Stomach (tissue), 9 donors: Measurements from ENCODE around the gene PTPRU. TPM values are rescaled to one million over a fixed set of nuclear protein-coding genes. Genes with fewer than 3 reads are reported as not detected.
A peak's percentile ranks its signal among the peaks of the same experiment; 100 is the strongest.

Source experiments
- DNase-seq, 2 donors: peaks; one replicate each; pipeline versions ENCODE4 v3.0.0 to v3.0.0-alpha.2; 2013 to 2019
- H3K27ac ChIP-seq, 5 donors: fragments of 200-600 bp in 4 of 5; sonication (generic) in 4 of 5; one replicate each; pipeline ENCODE4 v1.5.1; 2013 to 2019; ENCODE audit warnings: mild to moderate bottlenecking in 1 of 5, moderate library complexity in 1 of 5
- H3K27me3 ChIP-seq, 3 donors: fragments of 200-600 bp; sonication (generic); one replicate each; pipeline ENCODE4 v1.5.1; 2017 to 2019; ENCODE audit warnings: mixed run types in 1 of 3
- H3K36me3 ChIP-seq, 4 donors: fragments of 200-600 bp; sonication (generic); 1 replicate in 3 of 4; 2 replicates in 1 of 4; pipeline ENCODE4 v1.5.1; 2016 to 2019
- H3K4me1 ChIP-seq, 4 donors: fragments of 200-600 bp; sonication (generic); one replicate each; pipeline ENCODE4 v1.5.1; 2016 to 2019
- H3K4me3 ChIP-seq, 4 donors: fragments of 200-600 bp; sonication (generic) in 3 of 4; one replicate each; pipeline ENCODE4 v1.5.1; 2016 to 2019; ENCODE audit warnings: mild to moderate bottlenecking in 1 of 4
- H3K9me3 ChIP-seq, 4 donors: fragments of 200-600 bp; sonication (generic); one replicate each; pipeline ENCODE4 v1.5.1; 2016 to 2019
- EP300 ChIP-seq: sonication (generic); formaldehyde crosslinking; IDR thresholded peaks from one replicate; pipeline ENCODE4 v1.6.1; 2017; ENCODE audit warnings: antibody characterized with exemption
- POLR2A ChIP-seq, 4 donors: fragments of 450-650 bp; IDR thresholded peaks; one replicate each; pipeline ENCODE4 v1.6.1; 2016; ENCODE audit warnings: antibody characterized with exemption in 4 of 4, control low read depth in 2 of 4, mild to moderate bottlenecking in 1 of 4, moderate library complexity in 1 of 4
- POLR2AphosphoS5 ChIP-seq, 3 donors: sonication (generic); formaldehyde crosslinking; IDR thresholded peaks; one replicate each; pipeline ENCODE4 v1.6.1; 2016; ENCODE audit warnings: antibody characterized with exemption in 3 of 3
- WGBS, 5 donors: extraction: QIAGEN DNeasy Blood & Tissue Kit in 3 of 5; methylation state at CpG; one replicate each; pipeline versions ENCODE4 v1.1.5 to v1.1.7; 2013 to 2018; 5-methylcytosine and 5-hydroxymethylcytosine counted together
- intact Hi-C: fragments of 100-400 bp; cut with DNase I; formaldehyde crosslinking; loops from one replicate; pipeline ENCODE4 v1.15.1; 2023; ENCODE audit warnings: low total_unique reads
- polyA plus RNA-seq, 3 donors: library from polyadenylated mRNA; stranded (reverse); fragments of 200-250 nt; gene quantifications; one replicate each; pipeline ENCODE4 v1.2.3, GENCODE V29; 2013
- total RNA-seq, 5 donors: library from RNA; depleted of rRNA; stranded (reverse); fragments of >200 nt; gene quantifications; one replicate each; pipeline versions ENCODE4 v1.1.0 to v1.2.3, GENCODE V29; 2014 to 2016
- TF ChIP-seq, protein P1 (sequence below), 7 experiments: fragments of 450-650 bp in 4 of 7; fragments of 200-600 bp in 3 of 7; sonication (generic) in 3 of 7; IDR thresholded peaks; one replicate each; pipeline ENCODE4 v1.5.1; 2016 to 2019; ENCODE audit warnings: antibody characterized with exemption in 7 of 7, control low read depth in 2 of 7, mild to moderate bottlenecking in 1 of 7
- donor health status: healthy with polysubstance abuse.
- donor health status: Bipolar disorder and iron deficiency.
- donor health status: healthy.

PTPRU gene
- total and polyA plus RNA-seq, 8 donors, result 0.29 to 17.5 (median 6.2) TPM

DNA sequence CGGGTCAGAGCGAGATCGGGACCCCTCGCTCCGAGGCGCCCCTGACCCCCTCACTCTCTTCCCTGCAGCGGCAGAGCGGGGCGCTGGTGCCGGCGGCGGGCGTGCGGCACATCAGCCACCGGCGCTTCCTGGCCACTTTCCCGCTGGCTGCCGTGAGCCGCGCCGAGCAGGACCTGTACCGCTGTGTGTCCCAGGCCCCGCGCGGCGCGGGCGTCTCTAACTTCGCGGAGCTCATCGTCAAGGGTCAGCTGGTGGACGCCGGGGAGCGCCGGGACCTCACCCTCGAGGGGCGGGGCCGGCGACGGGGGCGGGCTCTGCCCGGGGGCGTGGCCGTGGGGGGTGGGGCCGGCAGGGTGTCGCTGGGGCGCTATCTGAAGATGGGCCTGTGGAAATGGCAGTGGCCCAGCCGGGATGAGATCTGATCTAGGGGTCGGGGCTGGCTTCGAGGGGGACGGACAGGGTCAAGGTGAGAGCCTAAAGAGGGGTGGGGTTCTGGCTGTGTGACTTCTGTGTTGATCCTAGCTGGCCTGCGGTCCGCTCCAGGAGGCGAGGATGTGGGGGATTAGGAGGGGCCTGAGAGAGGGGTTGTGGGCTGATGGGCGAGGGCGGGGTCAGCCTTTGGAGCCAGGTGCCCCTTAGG, 23.6 kb downstream of the PTPRU start:
- Histone ChIP-seq H3K27me3 (peaks cover 0 to 38% (median 26%) of the 10 kb centered on the region in 3 donors), H3K9me3 (no peaks in the 10 kb centered on the region), H3K4me3 (peak overlapping the region; percentile 46 to 69 (median 48)), H3K4me1 (peaks cover 13 to 29% (median 21%) of the 10 kb centered on the region in 4 donors), H3K27ac (peak overlapping the region in 2 of 5 donors; percentile 11 to 15), H3K36me3 (peaks cover 0 to 7% (median 3%) of the 10 kb centered on the region in 4 donors)
- DNase-seq, result peak; percentile 44 to 73
- 4 to 11% (median 5%) methylated on average over 29 to 56 of the region's 56 CpGs for WGBS, 5 donors
- TF ChIP-seq, protein P1, sequence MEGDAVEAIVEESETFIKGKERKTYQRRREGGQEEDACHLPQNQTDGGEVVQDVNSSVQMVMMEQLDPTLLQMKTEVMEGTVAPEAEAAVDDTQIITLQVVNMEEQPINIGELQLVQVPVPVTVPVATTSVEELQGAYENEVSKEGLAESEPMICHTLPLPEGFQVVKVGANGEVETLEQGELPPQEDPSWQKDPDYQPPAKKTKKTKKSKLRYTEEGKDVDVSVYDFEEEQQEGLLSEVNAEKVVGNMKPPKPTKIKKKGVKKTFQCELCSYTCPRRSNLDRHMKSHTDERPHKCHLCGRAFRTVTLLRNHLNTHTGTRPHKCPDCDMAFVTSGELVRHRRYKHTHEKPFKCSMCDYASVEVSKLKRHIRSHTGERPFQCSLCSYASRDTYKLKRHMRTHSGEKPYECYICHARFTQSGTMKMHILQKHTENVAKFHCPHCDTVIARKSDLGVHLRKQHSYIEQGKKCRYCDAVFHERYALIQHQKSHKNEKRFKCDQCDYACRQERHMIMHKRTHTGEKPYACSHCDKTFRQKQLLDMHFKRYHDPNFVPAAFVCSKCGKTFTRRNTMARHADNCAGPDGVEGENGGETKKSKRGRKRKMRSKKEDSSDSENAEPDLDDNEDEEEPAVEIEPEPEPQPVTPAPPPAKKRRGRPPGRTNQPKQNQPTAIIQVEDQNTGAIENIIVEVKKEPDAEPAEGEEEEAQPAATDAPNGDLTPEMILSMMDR (IDR thresholded peaks at IDR 0.05), result no peak
- TF ChIP-seq POLR2A (IDR thresholded peaks at IDR 0.05) (no peak), POLR2AphosphoS5 (IDR thresholded peaks at IDR 0.05) (no peak), EP300 (no peak)
- intact Hi-C loops, result no loop called here

DNA sequence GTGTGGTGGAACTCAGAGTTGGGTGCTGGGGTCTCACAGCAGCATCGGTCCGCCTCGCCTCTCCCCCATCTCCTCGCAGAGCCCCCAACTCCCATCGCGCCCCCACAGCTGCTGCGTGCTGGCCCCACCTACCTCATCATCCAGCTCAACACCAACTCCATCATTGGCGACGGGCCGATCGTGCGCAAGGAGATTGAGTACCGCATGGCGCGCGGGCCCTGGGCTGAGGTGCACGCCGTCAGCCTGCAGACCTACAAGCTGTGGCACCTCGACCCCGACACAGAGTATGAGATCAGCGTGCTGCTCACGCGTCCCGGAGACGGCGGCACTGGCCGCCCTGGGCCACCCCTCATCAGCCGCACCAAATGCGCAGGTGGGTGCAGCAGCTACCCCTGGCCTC, 24.2 kb downstream of the PTPRU start:
- H3K27me3 ChIP-seq, result peaks cover 0 to 38% (median 26%) of the 10 kb centered on the region in 3 donors
- H3K9me3 ChIP-seq, result no peaks in the 10 kb centered on the region
- DNase-seq, result no peak
- H3K4me1 ChIP-seq, result peaks cover 13 to 29% (median 21%) of the 10 kb centered on the region in 4 donors
- H3K27ac ChIP-seq, result no peak overlapping the region
- peaks cover 0 to 7% (median 3%) of the 10 kb centered on the region in 4 donors for H3K36me3 ChIP-seq
- TF ChIP-seq, protein P1 (IDR thresholded peaks at IDR 0.05), result no peak
- intact Hi-C loops, result no loop called here
- no peak overlapping the region for H3K4me3 ChIP-seq
- 65 to 87% (median 79%) methylated on average over 14 to 29 of the region's 29 CpGs for WGBS, 5 donors

DNA sequence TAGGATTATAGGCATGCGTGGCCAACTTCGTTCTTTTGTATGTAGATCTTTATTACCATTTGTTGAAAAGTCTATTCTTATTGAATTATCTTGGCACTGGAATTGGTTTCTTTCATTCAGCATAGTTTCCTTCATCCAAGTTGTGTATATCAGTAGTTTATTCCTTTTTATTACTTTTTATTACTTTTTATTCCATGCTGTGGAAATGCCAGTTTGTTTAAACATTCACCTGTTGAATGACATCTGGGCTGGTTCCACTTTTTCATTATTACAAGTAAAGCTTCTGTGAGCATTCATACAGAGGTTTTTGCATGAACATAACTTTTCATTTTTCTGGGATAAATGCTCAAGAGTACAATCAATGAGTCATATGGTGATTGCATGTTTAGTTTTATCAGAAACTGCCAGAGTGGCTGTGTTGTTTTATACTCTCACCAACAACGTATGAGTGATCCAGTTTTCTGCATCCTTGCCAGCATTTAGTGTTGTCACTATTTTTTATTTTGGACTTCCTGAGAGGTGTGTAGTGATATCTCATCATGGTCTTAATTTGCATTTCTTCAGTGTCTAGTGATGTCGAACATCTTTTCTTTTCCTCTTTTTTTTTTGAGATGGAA, 28.6 kb downstream of the PTPRU start:
- intact Hi-C loops, result no loop called here
- H3K4me3 ChIP-seq, result no peak overlapping the region
- no peak for DNase-seq
- TF ChIP-seq POLR2A (IDR thresholded peaks at IDR 0.05) (no peak), POLR2AphosphoS5 (IDR thresholded peaks at IDR 0.05) (no peak), EP300 (no peak)
- TF ChIP-seq, protein P1 (IDR thresholded peaks at IDR 0.05), result no peak
- H3K9me3 ChIP-seq, result no peaks in the 10 kb centered on the region
- peaks cover 3 to 8% (median 5%) of the 10 kb centered on the region in 4 donors for H3K4me1 ChIP-seq
- H3K36me3 ChIP-seq, result peaks cover 0 to 7% (median 3%) of the 10 kb centered on the region in 4 donors
- no peak overlapping the region for H3K27ac ChIP-seq
- peaks cover 0 to 10% (median 9%) of the 10 kb centered on the region in 3 donors for H3K27me3 ChIP-seq
- WGBS, 5 donors, result 73 to 80% (median 78%) methylated on average over 4 of the region's 4 CpGs

DNA sequence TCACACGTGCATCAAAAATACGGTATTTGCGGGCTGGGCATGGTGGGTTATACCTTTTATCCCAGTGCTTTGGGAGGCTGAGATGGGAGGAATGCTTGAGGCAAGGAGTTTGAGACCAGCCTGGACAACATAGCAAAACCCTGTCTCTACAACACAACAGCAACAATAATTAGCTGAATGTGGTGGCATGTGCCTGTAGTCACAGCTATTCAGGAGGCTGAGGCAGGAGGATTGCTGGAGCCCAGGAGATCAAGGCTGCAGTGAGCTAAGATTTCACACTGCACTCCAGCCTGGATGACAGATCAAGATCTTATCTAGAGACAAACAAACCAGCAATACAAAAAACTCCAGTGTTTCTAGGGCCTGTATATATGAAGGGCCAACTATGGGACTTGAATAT, 30.6 kb downstream of the PTPRU start:
- no peak for DNase-seq
- Histone ChIP-seq H3K9me3 (no peaks in the 10 kb centered on the region), H3K4me3 (no peak overlapping the region), H3K4me1 (peaks cover 6 to 12% (median 11%) of the 10 kb centered on the region in 4 donors), H3K27me3 (no peaks in the 10 kb centered on the region), H3K36me3 (peaks cover 0 to 5% (median 0%) of the 10 kb centered on the region in 4 donors), H3K27ac (no peak overlapping the region)
- WGBS, 5 donors, result 92 to 98% (median 97%) methylated on average over 3 of the region's 3 CpGs
- intact Hi-C loops, result no loop called here
- no peak for TF ChIP-seq POLR2AphosphoS5 (IDR thresholded peaks at IDR 0.05)
- TF ChIP-seq POLR2A (IDR thresholded peaks at IDR 0.05), result no peak
- TF ChIP-seq EP300, result no peak
- TF ChIP-seq, protein P1 (IDR thresholded peaks at IDR 0.05), result no peak
